ENCODE measurements around the gene DAP3. TPM values are rescaled to one million over a fixed set of nuclear protein-coding genes. Genes with fewer than 3 reads are reported as not detected.
"Not testable (repeated sequence)": the region's sequence is repeated elsewhere in the genome, so short reads cannot be mapped to it uniquely, and the experiment has no call there.

Gene DAP3
- total RNA-seq, 1 experiment from 2014 or later: 165 TPM

GRCh38 chr1:155695608-155696007, 6.7 kb downstream of the DAP3 start:
- Histone ChIP-seq H3K27me3 (replicated peaks; ENCODE audit: control insufficient read depth, insufficient read depth, low read length) (no peaks in the 10 kb centered on the region), H3K4me1 (peaks cover 23% of the 10 kb centered on the region), H3K4me3 (ENCODE audit: low read depth, low read length) (no peak overlapping the region), H3K36me3 (ENCODE audit: control insufficient read depth, insufficient read depth, low read length) (peaks cover 2% of the 10 kb centered on the region; the same call in 1 of the 2 replicates), H3K9me3 (peaks cover 37% of the 10 kb centered on the region)
- no TSS peak for BruUV-seq (replicated peaks)
- ChIA-PET POLR2A (no interaction called here), CTCF (no interaction called here)
- no peak for DNase-seq
- no peak overlapping the region for H3K4me3 Mint-ChIP-seq (ENCODE audit: unreplicated experiment)
- peaks cover 83% of the 10 kb centered on the region for H3K36me3 Mint-ChIP-seq (ENCODE audit: insufficient read depth, unreplicated experiment)
- H3K27ac Mint-ChIP-seq (ENCODE audit: unreplicated experiment): no peak overlapping the region
- TF ChIP-seq CTCF (IDR thresholded peaks at IDR 0.05; ENCODE audit: insufficient read depth in 1 of 2, low read depth in 1 of 2, low read length in 1 of 2, severe bottlenecking in 1 of 2, unreplicated experiment in 1 of 2): no peak
- peaks cover 23% of the 10 kb centered on the region for H3K4me1 Mint-ChIP-seq (ENCODE audit: low read depth, unreplicated experiment)
- intact Hi-C loops (cut with micrococcal nuclease; ENCODE audit: unreplicated experiment): no loop called here
- no peaks in the 10 kb centered on the region for H3K27me3 Mint-ChIP-seq (ENCODE audit: insufficient read depth, unreplicated experiment)
- peaks cover 20% of the 10 kb centered on the region for H3K9me3 Mint-ChIP-seq (ENCODE audit: unreplicated experiment)

- intact Hi-C loops (cut with micrococcal nuclease; ENCODE audit: unreplicated experiment): no loop called here
- BruUV-seq (replicated peaks): no TSS peak
- no peak for TF ChIP-seq CTCF (IDR thresholded peaks at IDR 0.05; ENCODE audit: insufficient read depth in 1 of 2, low read depth in 1 of 2, low read length in 1 of 2, severe bottlenecking in 1 of 2, unreplicated experiment in 1 of 2)
- Mint-ChIP-seq H3K9me3 (ENCODE audit: unreplicated experiment) (peaks cover 20% of the 10 kb centered on the region), H3K27ac (ENCODE audit: unreplicated experiment) (no peak overlapping the region), H3K27me3 (ENCODE audit: insufficient read depth, unreplicated experiment) (no peaks in the 10 kb centered on the region), H3K4me3 (ENCODE audit: unreplicated experiment) (no peak overlapping the region), H3K4me1 (ENCODE audit: low read depth, unreplicated experiment) (peaks cover 23% of the 10 kb centered on the region), H3K36me3 (ENCODE audit: insufficient read depth, unreplicated experiment) (peaks cover 74% of the 10 kb centered on the region)
- Histone ChIP-seq H3K27me3 (replicated peaks; ENCODE audit: control insufficient read depth, insufficient read depth, low read length) (no peaks in the 10 kb centered on the region), H3K9me3 (peaks cover 31% of the 10 kb centered on the region), H3K4me3 (ENCODE audit: low read depth, low read length) (no peak overlapping the region), H3K4me1 (peaks cover 23% of the 10 kb centered on the region), H3K36me3 (ENCODE audit: control insufficient read depth, insufficient read depth, low read length) (peaks cover 2% of the 10 kb centered on the region; the same call in 1 of the 2 replicates)
- CTCF ChIA-PET: no interaction called here
- POLR2A ChIA-PET: no interaction called here
- no peak for DNase-seq
Observed at GRCh38 chr1:155696524-155696923, 7.6 kb downstream of the DAP3 start.

- Mint-ChIP-seq H3K4me3 (ENCODE audit: unreplicated experiment) (peak overlapping the region; percentile 6), H3K36me3 (ENCODE audit: insufficient read depth, unreplicated experiment) (peaks cover 71% of the 10 kb centered on the region), H3K4me1 (ENCODE audit: low read depth, unreplicated experiment) (peaks cover 23% of the 10 kb centered on the region), H3K9me3 (ENCODE audit: unreplicated experiment) (peaks cover 20% of the 10 kb centered on the region), H3K27me3 (ENCODE audit: insufficient read depth, unreplicated experiment) (no peaks in the 10 kb centered on the region), H3K27ac (ENCODE audit: unreplicated experiment) (peak overlapping the region; percentile 94)
- Histone ChIP-seq H3K4me3 (ENCODE audit: low read depth, low read length) (no peak overlapping the region), H3K27me3 (replicated peaks; ENCODE audit: control insufficient read depth, insufficient read depth, low read length) (no peaks in the 10 kb centered on the region), H3K36me3 (ENCODE audit: control insufficient read depth, insufficient read depth, low read length) (no peaks in the 10 kb centered on the region), H3K4me1 (peaks cover 23% of the 10 kb centered on the region), H3K9me3 (peaks cover 25% of the 10 kb centered on the region)
- TF ChIP-seq CTCF (IDR thresholded peaks at IDR 0.05; ENCODE audit: insufficient read depth in 1 of 2, low read depth in 1 of 2, low read length in 1 of 2, severe bottlenecking in 1 of 2, unreplicated experiment in 1 of 2): no peak
- CTCF ChIA-PET: no interaction called here
- DNase-seq: no peak
- POLR2A ChIA-PET: no interaction called here
- intact Hi-C loops (cut with micrococcal nuclease; ENCODE audit: unreplicated experiment): no loop called here
- no TSS peak for BruUV-seq (replicated peaks)
Observed at GRCh38 chr1:155697046-155697445, 8.2 kb downstream of the DAP3 start.

GRCh38 chr1:155697616-155698015, 8.7 kb downstream of the DAP3 start:
- BruUV-seq (replicated peaks); H3K27me3 ChIP-seq (replicated peaks; ENCODE audit: control insufficient read depth, insufficient read depth, low read length); H3K36me3 ChIP-seq (ENCODE audit: control insufficient read depth, insufficient read depth, low read length); H3K27me3 Mint-ChIP-seq (ENCODE audit: insufficient read depth, unreplicated experiment); POLR2A ChIA-PET; DNase-seq; CTCF ChIA-PET; H3K4me3 ChIP-seq (ENCODE audit: low read depth, low read length); intact Hi-C loops (cut with micrococcal nuclease; ENCODE audit: unreplicated experiment): not testable (repeated sequence)
- H3K4me3 Mint-ChIP-seq (ENCODE audit: unreplicated experiment): peak overlapping the region; percentile 55
- peaks cover 23% of the 10 kb centered on the region for H3K4me1 Mint-ChIP-seq (ENCODE audit: low read depth, unreplicated experiment)
- H3K27ac Mint-ChIP-seq (ENCODE audit: unreplicated experiment): peak overlapping the region; percentile 94
- Histone ChIP-seq H3K9me3 (peaks cover 20% of the 10 kb centered on the region), H3K4me1 (peaks cover 23% of the 10 kb centered on the region)
- H3K9me3 Mint-ChIP-seq (ENCODE audit: unreplicated experiment): peaks cover 20% of the 10 kb centered on the region
- H3K36me3 Mint-ChIP-seq (ENCODE audit: insufficient read depth, unreplicated experiment): peaks cover 71% of the 10 kb centered on the region
